GF-D8 (cell line): ENCODE measurements around the gene TPRG1L.

Experiments used
- DNase-seq: peaks from one replicate; lab custom pipeline; 2025; lab: John Stamatoyannopoulos, UW

TPRG1L gene

DNA sequence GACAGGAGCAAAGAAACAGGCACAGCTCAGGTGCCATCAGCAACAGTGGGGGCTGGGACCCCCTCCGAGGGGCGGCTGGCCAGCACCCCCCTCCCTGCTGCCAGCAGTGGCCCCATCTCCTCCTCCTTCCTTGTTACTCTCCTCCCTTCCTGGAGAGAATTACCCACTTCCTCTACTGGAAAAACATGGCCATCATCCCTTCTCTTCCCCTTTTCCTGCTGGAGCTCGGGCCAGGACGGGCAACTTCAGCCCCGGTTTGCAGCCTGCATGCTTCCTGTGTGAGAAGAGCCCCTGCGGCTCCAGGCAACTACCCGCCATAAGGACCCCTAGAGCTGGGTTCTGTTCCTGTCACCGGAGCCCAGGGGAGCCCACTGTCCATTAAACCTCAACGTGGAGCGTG is 31.1 kb upstream of the TPRG1L start:
- DNase-seq: no peak

- no peak for DNase-seq
Observed at GRCh38 chr1:3594706-3595377, 30.0 kb upstream of the TPRG1L start.

DNA sequence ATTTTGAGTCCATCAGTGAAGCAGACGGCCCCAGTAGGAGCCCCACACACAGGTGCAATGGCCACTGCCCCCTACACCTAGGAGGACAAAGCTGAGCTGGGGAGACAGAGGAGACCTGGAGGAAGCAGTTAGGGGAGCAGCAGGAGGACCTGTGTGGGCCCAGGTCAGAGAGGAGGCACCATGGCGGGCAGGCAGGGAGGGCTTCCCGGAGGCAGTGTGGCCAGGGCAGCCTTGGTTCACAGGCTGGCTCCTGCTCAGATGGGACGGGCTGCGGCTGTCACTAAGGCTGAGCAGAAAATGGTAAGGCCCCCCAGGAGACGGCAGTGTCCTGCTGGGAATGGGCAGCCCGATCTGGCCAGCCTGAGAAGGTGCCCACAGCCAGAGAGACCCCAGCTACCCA is 28.9 kb upstream of the TPRG1L start:
- no peak for DNase-seq

GRCh38 chr1:3596663-3597598 is 27.9 kb upstream of the TPRG1L start:
- no peak for DNase-seq

DNA sequence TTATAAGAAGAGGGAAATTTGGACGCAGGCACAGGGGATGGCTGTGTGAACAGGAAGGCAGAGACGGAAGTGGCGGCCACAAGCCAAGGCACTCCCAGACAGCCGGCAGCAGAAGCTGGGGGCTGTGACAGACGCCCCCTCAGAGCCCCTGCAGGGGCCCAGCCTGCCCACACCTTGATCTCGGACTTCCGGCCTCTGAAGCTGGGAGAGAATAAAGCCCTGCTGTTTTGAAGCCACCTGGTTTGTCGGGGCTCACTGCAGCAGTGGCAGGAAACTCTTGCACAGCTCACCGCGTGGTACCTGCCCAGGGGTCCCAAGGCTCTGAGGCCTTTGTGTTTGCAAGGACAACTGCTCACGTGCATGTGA is 27.2 kb upstream of the TPRG1L start:
- DNase-seq: no peak

GRCh38 chr1:3598051-3598491 is 26.7 kb upstream of the TPRG1L start:
- no peak for DNase-seq

GRCh38 chr1:3598522-3599285 is 26.1 kb upstream of the TPRG1L start:
- no peak for DNase-seq

GRCh38 chr1:3599286-3599811 is 25.5 kb upstream of the TPRG1L start:
- DNase-seq: no peak

GRCh38 chr1:3599816-3600215 is 25.0 kb upstream of the TPRG1L start:
- no peak for DNase-seq

DNA sequence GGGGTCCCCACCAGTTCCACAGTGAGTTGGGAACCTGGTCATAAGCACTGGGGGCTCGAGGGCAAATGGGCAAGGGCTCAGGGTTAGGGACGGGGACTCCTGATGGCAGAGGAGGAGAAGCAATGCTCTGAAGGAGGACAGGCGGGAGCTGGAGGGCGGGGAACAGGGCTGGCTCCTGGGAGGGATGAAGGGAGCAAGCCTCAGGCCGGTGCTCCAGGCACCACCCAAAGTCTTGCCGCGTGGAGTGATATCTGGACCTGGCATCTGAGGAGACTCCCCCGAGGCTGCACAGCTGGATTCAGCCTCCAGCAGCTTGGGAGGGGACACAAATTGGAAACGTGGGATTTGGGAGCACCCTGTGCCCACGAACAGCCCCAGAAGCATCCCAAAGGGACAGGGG is 24.5 kb upstream of the TPRG1L start:
- no peak for DNase-seq

GRCh38 chr1:3601743-3602142 is 23.1 kb upstream of the TPRG1L start:
- no peak for DNase-seq

DNA sequence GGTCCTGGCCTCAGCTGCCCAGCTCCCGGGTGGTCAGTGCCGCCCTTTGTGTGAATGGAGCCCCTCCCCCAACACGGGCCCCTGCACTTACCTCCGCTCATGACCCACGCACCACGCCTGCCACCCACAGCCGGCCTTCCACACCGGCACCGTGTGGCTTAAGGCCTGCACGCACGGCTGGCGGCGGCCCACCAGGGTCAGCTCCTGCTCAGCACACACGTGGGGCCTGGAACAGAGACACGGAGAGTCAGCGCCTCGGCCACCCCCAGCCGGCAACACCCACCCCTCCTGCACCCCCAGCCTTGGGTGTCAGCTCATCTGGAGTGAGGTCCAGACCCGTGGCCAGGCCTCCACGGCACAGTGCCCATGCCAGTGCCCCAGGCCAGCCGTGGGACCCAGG is 22.4 kb upstream of the TPRG1L start:
- no peak for DNase-seq

GRCh38 chr1:3603156-3603555 is 21.7 kb upstream of the TPRG1L start:
- DNase-seq: no peak

- DNase-seq: no peak
Observed at GRCh38 chr1:3603571-3604467, 21.0 kb upstream of the TPRG1L start.

DNA sequence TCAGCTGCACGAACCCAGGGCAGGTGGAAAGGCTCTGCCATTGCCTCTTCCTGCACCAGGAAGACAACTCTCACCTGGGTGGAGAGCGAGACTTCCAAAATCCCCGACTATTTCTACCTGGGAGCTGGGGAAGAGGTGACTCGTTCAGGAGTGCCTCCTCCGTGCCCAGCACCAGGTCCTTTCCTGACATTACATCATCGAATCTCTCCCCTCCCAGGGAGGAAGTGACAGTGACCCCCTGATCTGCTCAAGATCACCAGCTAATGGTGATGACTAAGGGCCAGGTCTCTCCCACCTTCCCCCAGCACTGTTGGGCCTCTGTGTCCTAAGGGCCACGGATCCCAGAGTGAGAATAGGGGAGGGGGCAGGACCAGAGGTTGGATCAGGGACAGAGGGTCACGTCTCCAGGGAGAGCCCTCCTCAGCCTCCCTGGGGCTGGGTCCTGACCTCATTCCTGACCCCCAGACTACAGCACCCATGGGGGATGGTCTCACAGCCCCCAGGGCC is 20.3 kb upstream of the TPRG1L start:
- DNase-seq: no peak

- no peak for DNase-seq
Observed at GRCh38 chr1:3604997-3605823, 19.6 kb upstream of the TPRG1L start.

- no peak for DNase-seq
Observed at GRCh38 chr1:3606779-3607702, 17.8 kb upstream of the TPRG1L start.

GRCh38 chr1:3607703-3608065 is 17.1 kb upstream of the TPRG1L start:
- no peak for DNase-seq

- DNase-seq: no peak
Observed at GRCh38 chr1:3608154-3608553, 16.7 kb upstream of the TPRG1L start.
